Activated T-cell treated with anti-CD3 and anti-CD28 coated beads for 1 hour (primary cell): Measurements from ENCODE around the gene PTPRJ.
A peak's percentile ranks its signal among the peaks of the same experiment; 100 is the strongest.

Source experiments
- DNase-seq: peaks from one replicate; pipeline ENCODE4 v3.0.0-alpha.2; 2020; ENCODE audit warnings: low read depth

Gene PTPRJ

DNA sequence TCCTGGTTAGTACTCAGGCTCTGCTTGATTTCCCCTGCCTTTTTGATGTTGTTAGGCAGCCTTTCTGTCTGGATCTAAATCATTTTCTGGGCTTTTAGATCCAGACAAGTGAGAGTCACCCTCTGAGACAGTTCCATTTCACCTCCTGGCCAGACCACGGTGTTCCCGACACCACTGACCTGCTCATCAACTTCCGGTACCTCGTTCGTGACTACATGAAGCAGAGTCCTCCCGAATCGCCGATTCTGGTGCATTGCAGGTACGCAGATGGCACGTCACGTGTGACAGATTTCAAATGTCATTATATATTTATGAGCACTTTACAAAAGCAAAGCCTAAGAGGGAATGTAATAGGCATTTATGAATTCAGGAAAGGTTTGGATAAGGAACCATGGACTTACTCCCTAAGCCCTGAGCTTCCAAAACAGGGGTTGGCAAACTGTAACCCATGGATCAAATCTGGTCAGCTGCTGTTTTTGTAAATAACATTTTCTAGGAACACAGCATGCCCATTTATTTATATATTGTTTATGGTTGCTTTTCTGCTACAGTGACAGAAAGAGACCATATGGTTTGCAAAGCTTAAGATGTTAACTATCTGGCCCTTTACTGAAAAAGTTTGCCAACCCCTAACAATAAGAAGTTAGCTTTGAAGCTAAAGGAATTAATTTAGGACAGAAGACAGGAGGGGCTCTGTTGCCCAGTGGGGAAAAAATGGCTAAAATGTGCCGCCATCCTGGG lies 183.2 kb downstream of the PTPRJ start:
- no peak for DNase-seq

DNA sequence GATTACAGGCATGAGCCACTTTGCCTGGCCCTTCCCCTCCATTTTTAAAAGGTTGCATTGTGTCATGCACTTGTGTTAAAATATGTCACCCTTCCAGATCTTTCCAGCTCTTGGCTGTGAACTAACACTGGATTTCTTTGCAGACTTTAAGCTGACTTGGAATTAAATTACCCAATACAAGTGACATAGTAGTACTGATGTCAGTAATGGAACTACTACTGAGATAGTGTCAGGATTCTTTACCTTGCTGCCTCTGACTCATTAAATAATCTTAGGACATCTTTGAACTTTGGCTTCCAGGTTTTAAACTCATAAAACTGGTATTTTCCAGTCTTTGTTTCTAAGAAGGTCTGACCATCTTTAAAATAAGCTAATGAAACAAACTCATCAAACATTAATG lies 184.5 kb downstream of the PTPRJ start:
- no peak for DNase-seq

- DNase-seq: no peak
Observed at GRCh38 chr11:48165426-48165825, 185.1 kb downstream of the PTPRJ start.

DNA sequence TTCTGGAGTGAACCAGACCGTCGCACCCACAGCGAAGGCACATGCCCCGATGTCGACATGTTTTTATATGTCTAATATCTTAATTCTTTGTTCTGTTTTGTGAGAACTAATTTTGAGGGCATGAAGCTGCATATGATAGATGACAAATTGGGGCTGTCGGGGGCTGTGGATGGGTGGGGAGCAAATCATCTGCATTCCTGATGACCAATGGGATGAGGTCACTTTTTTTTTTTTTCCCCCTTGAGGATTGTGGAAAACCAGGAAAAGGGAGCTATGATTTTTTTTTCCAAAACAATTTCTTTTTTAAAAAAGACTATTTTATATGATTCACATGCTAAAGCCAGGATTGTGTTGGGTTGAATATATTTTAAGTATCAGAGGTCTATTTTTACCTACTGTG lies 187.0 kb downstream of the PTPRJ start:
- DNase-seq: no peak

DNA sequence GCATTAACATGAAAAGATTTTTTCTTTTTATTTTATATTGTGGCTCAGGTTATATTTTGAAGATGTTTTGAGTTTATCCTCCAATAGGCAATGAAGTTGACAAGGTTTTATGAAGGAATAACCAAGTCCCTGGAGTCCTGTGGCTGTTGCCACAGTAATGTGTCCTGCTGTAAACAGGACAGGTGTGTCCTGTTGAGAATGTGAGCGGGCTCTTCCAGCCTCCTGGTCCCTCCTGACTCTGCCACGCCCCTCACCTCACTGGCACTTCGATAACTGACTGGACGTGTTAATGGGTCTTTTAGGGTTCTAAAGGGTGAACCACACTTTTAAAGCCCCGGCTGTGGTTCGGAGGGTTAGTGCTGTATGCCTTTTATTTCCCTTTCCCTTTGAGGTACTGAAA lies 188.5 kb downstream of the PTPRJ start:
- no peak for DNase-seq

- DNase-seq: no peak
Observed at GRCh38 chr11:48169259-48169658, 188.9 kb downstream of the PTPRJ start.

- DNase-seq: no peak
Observed at GRCh38 chr11:48169717-48170116, 189.4 kb downstream of the PTPRJ start.

- DNase-seq: no peak
Observed at GRCh38 chr11:48170241-48171233, 190.2 kb downstream of the PTPRJ start.

DNA sequence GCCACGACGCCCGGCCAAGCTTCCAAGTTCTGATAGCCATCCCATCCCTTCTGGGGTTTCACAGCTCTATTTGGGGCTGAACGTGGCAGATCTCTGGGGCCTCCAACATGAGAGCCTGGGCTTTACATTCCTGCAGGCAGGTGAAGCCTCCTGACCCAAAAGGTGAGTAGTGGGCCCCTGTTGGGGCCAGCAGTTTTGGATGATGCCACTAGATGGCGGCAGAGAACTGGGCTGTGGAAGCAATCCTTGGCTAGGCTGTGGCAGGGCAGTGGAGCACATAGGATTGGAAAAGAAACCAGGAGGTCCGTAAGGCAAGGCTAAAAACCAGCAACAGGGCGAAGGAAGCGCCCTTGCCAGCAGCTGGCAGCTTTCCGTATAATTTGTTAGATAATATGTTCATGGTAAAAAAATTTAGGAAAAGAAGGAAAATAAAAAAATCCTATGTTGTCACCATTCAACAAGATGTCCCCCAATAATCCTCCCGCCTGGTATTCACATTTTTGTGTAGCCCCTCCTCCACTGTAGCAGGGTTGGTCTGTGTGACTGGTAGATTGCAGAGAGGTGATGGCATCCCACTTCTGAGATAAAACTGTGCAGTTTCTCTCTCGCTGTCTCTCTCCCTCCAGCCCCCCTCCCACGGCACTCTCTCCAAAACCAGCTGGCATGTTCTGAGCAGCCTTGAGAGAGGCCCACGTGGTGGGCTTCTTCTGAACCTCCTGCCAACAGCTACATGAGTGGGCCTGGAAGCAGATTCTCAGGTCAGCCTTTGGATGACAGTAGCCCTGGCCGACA lies 192.7 kb downstream of the PTPRJ start:
- DNase-seq: peak; percentile 48

DNA sequence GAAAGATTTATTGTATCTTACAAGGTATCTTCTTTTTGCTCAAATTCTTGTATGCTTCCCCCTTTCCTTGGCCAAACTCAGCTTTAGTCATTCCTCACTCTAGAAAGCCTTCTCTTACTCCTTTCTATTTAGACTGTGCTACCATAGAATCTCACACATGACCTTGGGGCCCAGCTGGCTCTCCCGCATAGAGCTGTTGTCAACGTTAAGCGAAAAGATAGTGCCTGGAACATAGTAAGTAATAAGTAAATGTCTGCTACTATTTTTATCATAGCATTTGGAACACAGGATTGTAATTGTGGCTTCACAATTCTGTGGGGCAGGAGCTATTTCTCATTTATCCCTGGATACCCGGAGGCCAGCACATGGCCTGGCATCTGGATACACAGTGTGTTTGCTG lies 197.3 kb downstream of the PTPRJ start:
- no peak for DNase-seq

GRCh38 chr11:48180627-48181026 lies 200.3 kb downstream of the PTPRJ start:
- DNase-seq: no peak

GRCh38 chr11:48182860-48183526 lies 202.6 kb downstream of the PTPRJ start:
- DNase-seq: no peak

DNA sequence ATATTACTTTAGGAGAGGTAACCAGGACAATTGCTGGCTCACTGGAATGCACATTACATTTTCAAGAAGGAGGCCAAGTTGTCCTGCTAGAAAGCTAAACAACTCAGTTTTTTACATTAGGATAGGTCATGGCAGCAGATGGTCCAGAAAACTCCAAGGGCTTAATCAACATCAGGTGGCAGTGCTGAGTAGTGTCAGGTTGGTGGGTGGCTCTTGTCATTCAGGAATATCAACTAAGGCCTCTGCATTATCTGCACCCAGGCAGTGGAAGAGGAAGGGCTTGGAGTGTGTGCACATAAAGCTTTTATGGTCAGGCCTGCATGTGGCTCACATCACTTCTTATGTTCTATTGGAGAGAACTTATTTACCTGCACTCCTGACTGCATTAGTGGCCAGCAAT lies 204.1 kb downstream of the PTPRJ start:
- no peak for DNase-seq

DNA sequence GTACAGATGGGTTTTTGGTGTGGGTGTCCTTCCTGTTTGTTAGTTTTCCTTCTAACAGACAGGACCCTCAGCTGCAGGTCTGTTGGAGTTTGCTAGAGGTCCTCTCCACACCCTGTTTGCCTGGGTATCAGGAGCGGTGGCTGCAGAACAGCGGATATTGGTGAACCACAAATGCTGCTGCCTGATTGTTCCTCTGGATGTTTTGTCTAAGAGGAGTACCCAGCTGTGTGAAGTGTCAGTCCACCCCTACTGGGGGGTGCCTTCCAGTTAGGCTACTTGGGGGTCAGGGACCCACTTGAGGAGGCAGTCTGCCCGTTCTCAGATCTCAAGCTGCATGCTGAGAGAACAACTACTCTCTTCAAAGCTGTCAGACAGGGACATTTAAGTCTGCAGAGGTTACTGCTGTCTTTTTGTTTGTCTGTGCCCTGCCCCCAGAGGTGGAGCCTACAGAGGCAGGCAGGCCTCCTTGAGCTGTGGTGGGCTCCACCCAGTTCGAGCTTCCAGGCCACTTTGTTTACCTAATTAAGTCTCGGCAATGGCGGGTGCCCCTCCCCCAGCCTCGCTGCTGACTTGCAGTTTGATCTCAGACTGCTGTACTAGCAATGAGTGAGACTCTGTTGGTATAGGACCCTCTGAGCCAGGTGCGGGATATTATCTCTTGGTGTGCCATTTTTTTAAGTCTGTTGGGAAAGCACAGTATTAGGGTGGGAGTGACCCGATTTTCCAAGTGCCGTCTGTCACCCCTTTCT lies 210.7 kb downstream of the PTPRJ start:
- DNase-seq: peak; percentile 6

GRCh38 chr11:48193876-48194275 lies 213.5 kb downstream of the PTPRJ start:
- no peak for DNase-seq

GRCh38 chr11:48207881-48208280 lies 227.5 kb downstream of the PTPRJ start:
- DNase-seq: no peak

- no peak for DNase-seq
Observed at GRCh38 chr11:48210052-48210451, 229.7 kb downstream of the PTPRJ start.

DNA sequence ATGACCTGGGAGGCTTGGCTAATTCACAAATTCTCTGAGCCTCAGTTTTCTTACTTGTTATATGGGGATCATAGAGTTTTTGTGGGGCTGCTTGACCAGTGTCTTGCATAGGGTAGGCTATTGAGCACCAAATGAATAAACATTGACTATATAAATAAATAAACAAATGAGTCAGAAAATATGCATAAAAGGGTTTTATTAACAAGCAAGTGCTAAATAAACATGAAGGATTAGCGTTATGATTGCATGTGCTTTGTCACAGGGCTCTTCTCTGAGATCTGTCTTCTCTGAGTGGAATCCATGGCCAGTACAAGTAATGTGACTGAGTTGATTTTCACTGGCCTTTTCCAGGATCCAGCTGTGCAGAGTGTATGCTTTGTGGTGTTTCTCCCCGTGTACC lies 236.2 kb downstream of the PTPRJ start, which contains the start of gene OR4B1:
Gene OR4B1 (plus strand): TSS at position 301 of the 400 bp plus-strand sequence. CDS start 0 bp downstream, at position 301.
- no peak for DNase-seq
